ENCODE results near the gene ACBD3. TPM values are rescaled to one million over a fixed set of nuclear protein-coding genes. Genes with fewer than 3 reads are reported as not detected.

The ACBD3 gene
- total RNA-seq (2013; cell fraction: nucleolus; rRNA removed) = 19.9 and 29.2 TPM in 2 replicates
- total RNA-seq (2014; rRNA removed) (21.2 and 24.9 TPM in 2 replicates), total RNA-seq (2014; rRNA removed; fragmentation: Illumina TruSeq; extraction: Trizol) (25.4 and 25.9 TPM in 2 replicates), total RNA-seq (2021) (20.5 and 22.3 TPM in 2 replicates), polyA plus RNA-seq (2011; rRNA removed) (25.6 and 35.8 TPM in 2 replicates), polyA plus RNA-seq (2014; fragmentation: Illumina TruSeq; extraction: Trizol) (27.9 and 29.9 TPM in 2 replicates), polyA plus RNA-seq (2014; fragmentation: Nextera tagmentation; extraction: Ambion mirVana) (1 to 10 TPM; 7.5 to 8.9 TPM), polyA plus RNA-seq (2014; rRNA removed) (16.3 and 17.0 TPM in 2 replicates), polyA plus RNA-seq (2016; fragmentation: Nextera tagmentation; extraction: Ambion mirVana) (10 to 100 TPM; 17.4 to 19.5 TPM), polyA minus RNA-seq (2011; rRNA and poly(A)+ RNA removed) (13.6 and 20.0 TPM in 2 replicates), Bru-seq, nascent RNA (percentile 93 among the genes with signal in this experiment), BruChase-seq, experiment 1, labeled RNA remaining after a 6-hour chase (percentile 85 among the genes with signal in this experiment), BruChase-seq, experiment 2, labeled RNA remaining after a 2-hour chase (percentile 93 among the genes with signal in this experiment)
- 44.0 TPM for polyA plus RNA-seq (2011; ENCODE audit: low read depth)
- 9.8 and 11.1 TPM in 2 replicates for polyA plus RNA-seq (2011; cell fraction: cytosol; rRNA removed)
- polyA plus RNA-seq (2011; cell fraction: nucleus; rRNA removed) = 9.4 and 12.7 TPM in 2 replicates
- 19.6 and 22.5 TPM in 2 replicates for polyA plus RNA-seq (2012)
- 9.8 and 17.7 TPM in 2 replicates for polyA minus RNA-seq (2011; cell fraction: cytosol; rRNA and poly(A)+ RNA removed)
- polyA minus RNA-seq (2011; cell fraction: nucleus; rRNA and poly(A)+ RNA removed) = 5.7 and 8.9 TPM in 2 replicates
- long read RNA-seq, experiment 1, partial matches to known transcripts = 1 of 2 reads
- long read RNA-seq, experiment 1, other reads (novel, unspliced or antisense) = 0 of 2 reads
- long read RNA-seq, experiment 2, partial matches to known transcripts = 5 of 16 reads
- long read RNA-seq, experiment 2, other reads (novel, unspliced or antisense) = 11 of 16 reads

GRCh38 chr1:226186124-226187018 is at the start of gene ACBD3:
Gene ACBD3 (minus strand): TSS chr1:226186741. CDS start chr1:226186675, 66 bp downstream.
- peak; percentile 18 for FAIRE-seq
- ChIA-PET CTCF (interaction anchor here (0.7 to 9.4 kb wide), 8 partner anchors 11 to 778 kb away, joined by 3 to 180 read pairs (median 4); no protein-coding TSS in a partner anchor), RAD21 (ENCODE audit: unreplicated experiment) (interaction anchor here (0.8 to 6.6 kb wide), 3 partner anchors 14 to 61 kb away, joined by 3 to 81 read pairs (median 4); no protein-coding TSS in a partner anchor), POLR2A (interaction anchor here (2.7 kb wide), 1 partner anchor 61 kb away, joined by 22 read pairs; no protein-coding TSS in a partner anchor), SMC1A (ENCODE audit: uncharacterized antibody, unreplicated experiment) (interaction anchor here (1.0 to 9.5 kb wide), 5 partner anchors 11 to 119 kb away, joined by 3 to 125 read pairs (median 5); no protein-coding TSS in a partner anchor)
- peak; percentile 92 for ATAC-seq
- DNase-seq (ENCODE audit: low read depth, low spot score) = peak; percentile 41
- H3K79me2 ChIP-seq (ENCODE audit: control insufficient read depth, insufficient read depth, low read length) = peaks cover 53% of the 10 kb centered on the region
- H3K27ac ChIP-seq (ENCODE audit: control insufficient read depth, insufficient read depth) = peak within 1 kb of the TSS; percentile 88
- no peaks in the 10 kb centered on the region for H4K20me1 ChIP-seq (ENCODE audit: control insufficient read depth, insufficient read depth)
- WGBS (ENCODE audit: insufficient coverage, insufficient replicate concordance, low lambda C conversion rate, missing lambda C conversion rate) = under 1% methylated on average over 72 of the region's 75 CpGs
- peak within 1 kb of the TSS; percentile 99 for H2AFZ ChIP-seq (ENCODE audit: control insufficient read depth, low read depth, low read length)
- H3K4me2 ChIP-seq (ENCODE audit: control insufficient read depth, insufficient read depth) = peak within 1 kb of the TSS; percentile 94
- no peaks in the 10 kb centered on the region for H3K9me3 ChIP-seq (replicated peaks; ENCODE audit: control insufficient read depth, insufficient read depth, low read length)
- BruUV-seq (replicated peaks) = no TSS peak
- peaks cover 0 to 3% of the 10 kb centered on the region in 2 experiments; a peak in 1 of 4 replicates for H3K36me3 ChIP-seq (ENCODE audit: control insufficient read depth in 2 of 2, insufficient read depth in 2 of 2, low read length in 1 of 2)
- intact Hi-C loops (cut with micrococcal nuclease; ENCODE audit: unreplicated experiment) = loop anchor here (2.0 to 10.0 kb wide), 2 partner anchors 62 to 712 kb away; no protein-coding TSS in a partner anchor
- H3K4me3 ChIP-seq = peak within 1 kb of the TSS; percentile 94
- H3K27me3 ChIP-seq (replicated peaks in 1 of 2; ENCODE audit: control insufficient read depth in 2 of 2, insufficient read depth in 2 of 2, low read length in 1 of 2) = no peaks in the 10 kb centered on the region
- peaks cover 7% of the 10 kb centered on the region; the same call in 1 of the 2 replicates for H3K4me1 ChIP-seq (ENCODE audit: control insufficient read depth, insufficient read depth, low read length)
- peak within 1 kb of the TSS; percentile 96 for H3K9ac ChIP-seq (ENCODE audit: control insufficient read depth, insufficient read depth, low read length)
- in situ Hi-C loops (cut with MboI) = no loop called here
- TF ChIP-seq KAT2A (conservative IDR thresholded peaks at IDR 0.05; ENCODE audit: control insufficient read depth, low read depth, low read length) (no peak), POLR2AphosphoS5 (IDR thresholded peaks at IDR 0.05; ENCODE audit: low read length) (peak; percentile 96), SMAD5 (IDR thresholded peaks at IDR 0.05; ENCODE audit: low read depth) (peak; percentile 75), FOXK2 (IDR thresholded peaks at IDR 0.05) (no peak), SMC3 (IDR thresholded peaks at IDR 0.05; ENCODE audit: borderline replicate concordance, low read length) (no peak), TBL1XR1 (IDR thresholded peaks at IDR 0.05; ENCODE audit: low read depth, low read length) (0 out of 2 replicates have a peak, but pooled peaks have one; percentile 8), LARP7 (IDR thresholded peaks at IDR 0.05) (peak; percentile 99), BACH1 (IDR thresholded peaks at IDR 0.05; ENCODE audit: borderline replicate concordance) (peak; percentile 80; the same call in 1 of the 2 replicates), IRF4 (IDR thresholded peaks at IDR 0.05; ENCODE audit: low read depth, low read length) (no peak), STAT1 (conservative IDR thresholded peaks at IDR 0.05) (peak; percentile 64; the same call in 1 of the 2 replicates), CHD2 (IDR thresholded peaks at IDR 0.05; ENCODE audit: borderline replicate concordance, low read depth, low read length) (peak; percentile 73; the same call in 1 of the 2 replicates), DPF2 (IDR thresholded peaks at IDR 0.05) (peak; percentile 95), GABPA (IDR thresholded peaks at IDR 0.05; ENCODE audit: low read depth) (peak; percentile 91)
- TF ChIP-seq, protein P1, sequence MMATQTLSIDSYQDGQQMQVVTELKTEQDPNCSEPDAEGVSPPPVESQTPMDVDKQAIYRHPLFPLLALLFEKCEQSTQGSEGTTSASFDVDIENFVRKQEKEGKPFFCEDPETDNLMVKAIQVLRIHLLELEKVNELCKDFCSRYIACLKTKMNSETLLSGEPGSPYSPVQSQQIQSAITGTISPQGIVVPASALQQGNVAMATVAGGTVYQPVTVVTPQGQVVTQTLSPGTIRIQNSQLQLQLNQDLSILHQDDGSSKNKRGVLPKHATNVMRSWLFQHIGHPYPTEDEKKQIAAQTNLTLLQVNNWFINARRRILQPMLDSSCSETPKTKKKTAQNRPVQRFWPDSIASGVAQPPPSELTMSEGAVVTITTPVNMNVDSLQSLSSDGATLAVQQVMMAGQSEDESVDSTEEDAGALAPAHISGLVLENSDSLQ (IDR thresholded peaks at IDR 0.05) = peak; percentile 89
- TF ChIP-seq, protein P2, sequence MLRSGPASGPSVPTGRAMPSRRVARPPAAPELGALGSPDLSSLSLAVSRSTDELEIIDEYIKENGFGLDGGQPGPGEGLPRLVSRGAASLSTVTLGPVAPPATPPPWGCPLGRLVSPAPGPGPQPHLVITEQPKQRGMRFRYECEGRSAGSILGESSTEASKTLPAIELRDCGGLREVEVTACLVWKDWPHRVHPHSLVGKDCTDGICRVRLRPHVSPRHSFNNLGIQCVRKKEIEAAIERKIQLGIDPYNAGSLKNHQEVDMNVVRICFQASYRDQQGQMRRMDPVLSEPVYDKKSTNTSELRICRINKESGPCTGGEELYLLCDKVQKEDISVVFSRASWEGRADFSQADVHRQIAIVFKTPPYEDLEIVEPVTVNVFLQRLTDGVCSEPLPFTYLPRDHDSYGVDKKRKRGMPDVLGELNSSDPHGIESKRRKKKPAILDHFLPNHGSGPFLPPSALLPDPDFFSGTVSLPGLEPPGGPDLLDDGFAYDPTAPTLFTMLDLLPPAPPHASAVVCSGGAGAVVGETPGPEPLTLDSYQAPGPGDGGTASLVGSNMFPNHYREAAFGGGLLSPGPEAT (IDR thresholded peaks at IDR 0.05; ENCODE audit: low read depth) = peak; percentile 23; the same call in 1 of the 2 replicates

All from GM12878 (cell line).